ENCODE measurements around the gene NNAT.
A peak's percentile ranks its signal among the peaks of the same experiment; 100 is the strongest.
"Not testable (repeated sequence)": the region's sequence is repeated elsewhere in the genome, so short reads cannot be mapped to it uniquely, and the experiment has no call there.

Gene NNAT

GRCh38 chr20:37542281-37542680 is 21.2 kb downstream of the NNAT start:
- no peak for DNase-seq

DNA sequence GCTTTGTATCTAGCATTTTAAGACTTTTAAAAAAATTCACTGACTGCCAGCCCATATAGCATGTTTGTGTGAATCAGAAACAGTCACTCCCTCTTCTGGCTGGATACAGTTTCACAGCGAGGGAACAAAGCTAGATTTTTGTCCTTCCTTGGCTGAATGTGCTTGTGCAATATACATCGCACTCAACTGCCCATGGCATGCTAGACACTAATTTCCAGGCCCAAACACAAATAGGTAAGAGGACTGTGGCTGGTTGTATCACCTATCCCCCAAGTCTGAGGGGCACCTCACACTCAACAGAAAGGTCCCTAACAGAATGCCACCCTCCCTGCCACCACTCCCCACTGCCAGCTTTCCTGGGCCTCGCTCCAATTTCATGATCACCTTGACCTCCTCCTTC is 22.8 kb downstream of the NNAT start:
- DNase-seq, result no peak

DNA sequence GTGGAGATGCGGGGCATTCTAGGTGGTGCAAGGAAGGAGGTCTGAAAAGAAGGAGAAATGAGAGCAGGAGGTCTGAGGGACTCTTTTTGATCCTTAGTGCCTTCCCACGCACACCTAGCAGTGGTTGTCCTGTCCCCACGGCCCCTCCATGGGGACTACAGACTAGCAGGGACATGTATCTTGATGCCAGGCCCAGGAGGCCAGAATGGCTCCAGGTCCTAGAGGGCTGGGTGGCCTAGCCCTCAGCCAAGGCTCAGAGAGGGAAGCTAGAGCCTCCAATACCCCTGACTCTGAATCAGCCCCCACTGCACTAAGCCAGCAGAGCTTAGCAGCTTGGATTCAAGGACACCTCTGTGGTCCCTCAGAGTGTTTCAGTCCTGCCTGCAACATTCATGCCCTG is 23.3 kb downstream of the NNAT start:
- no peak for DNase-seq

DNA sequence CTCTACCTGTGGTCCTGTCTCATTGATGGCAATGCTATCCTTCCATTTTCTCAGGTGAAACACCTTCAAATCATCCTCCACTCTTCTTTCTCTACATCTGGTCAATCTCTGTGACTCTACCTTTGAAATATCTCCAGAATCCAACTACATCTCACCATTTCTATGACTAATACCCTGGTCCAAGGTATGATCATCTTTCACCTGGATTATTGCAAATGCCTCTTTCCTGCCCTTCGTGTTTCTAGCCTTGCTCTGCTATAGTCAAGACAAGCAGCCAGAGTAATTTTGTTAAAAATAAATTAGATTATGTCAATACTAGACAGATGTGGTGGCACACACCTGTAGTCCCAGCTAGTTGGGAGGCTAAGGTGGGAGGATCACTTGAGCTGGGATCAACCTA is 24.5 kb downstream of the NNAT start:
- DNase-seq, result no peak

DNA sequence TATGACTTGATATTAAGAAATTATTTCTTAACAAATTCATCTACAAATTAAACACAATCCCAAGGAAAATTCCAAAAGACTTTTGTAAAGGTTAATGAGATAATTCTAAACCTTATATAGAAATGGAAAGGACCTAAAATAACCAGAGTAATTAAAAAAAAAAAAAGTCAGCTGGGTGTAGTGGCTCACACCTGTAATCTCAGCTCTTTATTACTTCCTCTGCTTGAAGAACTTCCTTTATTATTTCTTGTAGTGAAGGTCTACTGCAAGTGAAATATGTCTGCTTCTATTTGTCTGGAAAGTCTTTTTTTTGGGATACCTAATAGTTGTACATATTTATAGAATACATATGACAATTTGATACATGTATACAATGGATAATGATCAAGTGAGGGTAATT is 26.9 kb downstream of the NNAT start:
- no peak for DNase-seq

DNA sequence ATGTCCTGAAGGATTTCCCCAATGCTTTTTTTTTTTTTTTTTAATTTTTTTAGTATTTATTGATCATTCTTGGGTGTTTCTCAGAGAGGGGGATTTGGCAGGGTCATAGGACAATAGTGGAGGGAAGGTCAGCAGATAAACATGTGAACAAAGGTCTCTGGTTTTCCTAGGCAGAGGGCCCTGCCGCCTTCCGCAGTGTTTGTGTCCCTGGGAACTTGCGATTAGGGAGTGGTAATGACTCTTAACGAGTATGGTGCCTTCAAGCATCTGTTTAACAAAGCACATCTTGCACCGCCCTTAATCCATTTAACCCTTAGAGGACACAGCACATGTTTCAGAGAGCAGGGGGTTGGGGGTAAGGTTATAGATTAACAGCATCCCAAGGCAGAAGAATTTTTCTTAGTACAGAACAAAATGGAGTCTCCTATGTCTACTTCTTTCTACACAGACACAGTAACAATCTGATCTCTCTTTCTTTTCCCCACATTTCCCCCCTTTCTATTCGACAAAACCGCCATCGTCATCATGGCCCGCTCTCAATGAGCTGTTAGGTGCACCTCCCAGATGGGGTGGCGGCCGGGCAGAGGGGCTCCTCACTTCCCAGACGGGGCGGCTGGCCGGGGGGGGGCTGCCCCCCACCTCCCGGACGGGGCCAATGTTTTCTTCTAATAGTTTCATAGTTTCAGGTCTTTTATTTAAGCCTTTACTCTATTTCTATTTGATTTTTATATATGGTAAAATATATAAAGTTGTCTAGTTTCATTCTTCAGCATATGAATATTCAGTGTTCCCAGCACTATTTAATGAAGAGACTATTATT is 29.3 kb downstream of the NNAT start:
- not testable (repeated sequence) for DNase-seq

- not testable (repeated sequence) for DNase-seq
These were observed 30.6 kb downstream of the NNAT start for GRCh38 chr20:37551660-37552059.

GRCh38 chr20:37552415-37552814 is 31.4 kb downstream of the NNAT start:
- DNase-seq, result no peak

- not testable (repeated sequence) for DNase-seq
These were observed 33.8 kb downstream of the NNAT start for GRCh38 chr20:37554721-37555298.

GRCh38 chr20:37556538-37556937 is 35.5 kb downstream of the NNAT start:
- no peak for DNase-seq

- no peak for DNase-seq
These were observed 37.3 kb downstream of the NNAT start for GRCh38 chr20:37558306-37558705.

- DNase-seq, result no peak
These were observed 37.7 kb downstream of the NNAT start for GRCh38 chr20:37558779-37559178.

DNA sequence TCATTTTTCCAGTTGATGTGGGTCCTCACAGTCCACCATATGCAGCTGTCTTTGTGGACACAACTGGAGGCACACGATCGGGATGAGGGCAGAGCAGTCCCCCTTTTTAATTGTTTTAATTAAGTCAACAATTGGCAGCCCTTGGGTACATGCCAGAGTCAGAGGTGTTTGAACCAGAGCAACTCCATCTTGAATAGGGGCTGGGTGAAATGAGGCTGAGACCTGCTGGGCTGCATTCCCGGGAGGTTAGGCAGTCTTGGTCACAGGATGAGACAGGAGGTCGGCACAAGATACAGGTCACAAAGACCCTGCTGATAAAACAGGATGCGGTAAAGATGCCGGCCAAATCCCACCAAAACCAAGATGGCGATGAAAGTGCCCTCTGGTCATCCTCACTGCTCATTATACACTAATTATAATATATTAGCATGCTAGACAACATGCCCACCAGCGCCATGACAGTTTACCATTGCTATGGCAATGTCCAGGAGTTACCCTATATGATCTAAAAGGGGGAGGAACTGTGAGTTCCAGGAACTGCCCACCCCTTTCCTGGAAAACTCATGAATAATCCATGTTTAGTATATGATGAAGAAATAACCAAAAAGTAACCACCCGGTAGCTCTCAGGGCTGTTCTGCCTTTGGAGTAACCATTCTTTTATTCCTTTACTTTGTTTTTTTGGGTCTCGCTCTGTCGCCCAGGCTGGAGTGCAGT is 38.4 kb downstream of the NNAT start:
- no peak for DNase-seq

GRCh38 chr20:37560629-37561028 is 39.6 kb downstream of the NNAT start:
- DNase-seq, result no peak

DNA sequence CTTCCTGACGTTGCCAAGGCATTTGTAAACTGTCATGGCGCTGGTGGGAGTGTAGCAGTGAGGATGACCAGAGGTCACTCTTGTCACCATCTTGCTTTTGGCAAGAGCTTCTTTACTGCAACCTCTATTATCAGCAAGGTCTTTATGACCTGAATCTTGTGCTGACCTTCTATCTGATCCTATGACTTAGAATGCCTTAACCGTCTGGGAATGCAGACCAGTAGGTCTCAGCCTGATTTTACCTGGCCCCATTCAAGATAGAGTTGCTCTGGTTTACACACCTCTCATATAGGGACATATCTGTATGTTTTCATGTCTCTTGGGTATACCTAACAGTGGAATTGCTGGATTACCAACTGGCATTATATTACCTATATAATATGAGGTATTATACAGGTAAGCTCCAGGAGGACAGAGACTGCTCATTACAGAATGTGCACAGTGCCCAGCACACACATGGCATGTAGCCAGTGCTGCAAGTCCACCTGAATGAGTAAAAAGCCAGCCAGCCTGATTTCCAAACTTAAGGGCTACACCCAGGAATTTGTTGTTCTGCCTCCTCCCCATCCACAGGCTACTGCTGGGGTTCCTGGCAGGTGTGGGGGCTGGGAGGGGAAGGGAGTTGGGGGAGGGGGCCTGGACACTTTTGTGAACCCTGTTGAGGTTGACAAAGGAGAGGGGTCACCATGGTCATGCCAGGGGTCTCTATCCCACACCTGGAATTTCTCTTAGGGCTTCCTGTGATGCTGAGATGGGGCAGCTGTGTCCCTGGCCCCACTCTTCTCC is 41.8 kb downstream of the NNAT start:
- no peak for DNase-seq

GRCh38 chr20:37564016-37564387 is 43.0 kb downstream of the NNAT start:
- DNase-seq, result no peak

DNA sequence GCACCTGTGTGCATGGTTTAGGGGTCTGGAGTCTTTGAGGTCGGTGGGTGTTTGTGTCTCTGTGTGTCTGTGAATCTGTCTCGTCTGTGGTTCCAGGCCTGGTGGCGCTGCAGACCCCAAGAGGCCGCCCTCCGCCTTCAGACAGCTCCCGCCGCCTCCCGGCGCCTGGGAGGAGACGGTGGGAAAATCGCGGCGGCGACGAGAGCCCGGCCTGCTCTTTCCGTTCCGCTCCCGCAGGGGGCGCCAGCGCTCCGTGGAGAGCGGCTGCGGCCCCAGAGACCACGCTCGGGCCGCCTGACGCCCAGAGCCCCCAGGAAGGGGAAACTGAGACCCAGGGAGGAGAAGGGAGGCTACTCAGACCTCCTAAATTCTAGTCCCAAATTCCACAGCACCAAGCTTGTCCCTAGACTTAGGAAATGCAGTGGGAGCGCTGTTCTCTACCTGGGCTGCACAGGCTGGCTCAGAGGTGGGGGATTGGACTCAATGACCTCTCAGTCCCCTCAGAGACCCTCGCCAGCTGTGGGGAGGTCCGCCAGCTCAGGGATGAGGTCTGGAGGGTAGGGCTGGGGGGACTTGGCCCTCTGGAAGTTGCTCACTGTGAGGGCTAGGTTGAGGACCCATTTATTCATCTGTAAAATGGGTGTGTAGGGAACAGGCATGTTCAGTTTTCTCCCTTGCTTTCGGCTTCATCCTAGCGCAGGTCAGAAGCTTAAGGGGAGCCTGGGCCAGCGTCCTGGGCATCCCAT is 43.5 kb downstream of the NNAT start:
- DNase-seq, result peak; percentile 39

- DNase-seq, result no peak
These were observed 44.2 kb downstream of the NNAT start for GRCh38 chr20:37565134-37565811.

- no peak for DNase-seq
These were observed 45.7 kb downstream of the NNAT start for GRCh38 chr20:37566590-37567330.

GRCh38 chr20:37567331-37567665 is 46.2 kb downstream of the NNAT start:
- DNase-seq, result no peak

Data from activated naive CD4-positive, alpha-beta T cell treated with Interleukin-2 at 50 U/mL for 16 hours (primary cell).